SK-N-SH (cell line): ENCODE data around the gene SARS2.

Experiments
- EZH2phosphoT487 ChIP-seq: fragments of 200-600 bp; sonication (generic); IDR thresholded peaks from 2 replicates; pipeline ENCODE4 v1.6.1; 2017; ENCODE audit warnings: low read depth, mixed run types, mild to moderate bottlenecking, antibody characterized with exemption, moderate library complexity, borderline replicate concordance
- JUND ChIP-seq: IDR thresholded peaks from 2 replicates; pipeline ENCODE4 v1.4.0; 2012
- NFIC ChIP-seq: IDR thresholded peaks from 2 replicates; pipeline ENCODE4 v1.4.0; 2012; ENCODE audit warnings: borderline replicate concordance
- POLR2AphosphoS5 ChIP-seq: IDR thresholded peaks from 2 replicates; pipeline ENCODE4 v1.6.1; 2012; ENCODE audit warnings: low read depth, low read length
- RAD21 ChIP-seq: IDR thresholded peaks from 2 replicates; pipeline ENCODE4 v1.6.1; 2012; ENCODE audit warnings: mild to moderate bottlenecking, low read length
- SIN3A ChIP-seq: IDR thresholded peaks from 2 replicates; pipeline ENCODE4 v1.6.1; 2012; ENCODE audit warnings: low read depth, mild to moderate bottlenecking, low read length, moderate library complexity, borderline replicate concordance
- TF ChIP-seq, protein P1 (sequence below): fragments of 200-600 bp; sonication (generic); IDR thresholded peaks from 2 replicates; pipeline ENCODE4 v1.6.1; 2017; ENCODE audit warnings: antibody characterized with exemption, mild to moderate bottlenecking, moderate library complexity
- TF ChIP-seq, protein P2 (sequence below): IDR thresholded peaks from 2 replicates; pipeline ENCODE4 v1.4.0; 2012; ENCODE audit warnings: low read depth, borderline replicate concordance

DNA sequence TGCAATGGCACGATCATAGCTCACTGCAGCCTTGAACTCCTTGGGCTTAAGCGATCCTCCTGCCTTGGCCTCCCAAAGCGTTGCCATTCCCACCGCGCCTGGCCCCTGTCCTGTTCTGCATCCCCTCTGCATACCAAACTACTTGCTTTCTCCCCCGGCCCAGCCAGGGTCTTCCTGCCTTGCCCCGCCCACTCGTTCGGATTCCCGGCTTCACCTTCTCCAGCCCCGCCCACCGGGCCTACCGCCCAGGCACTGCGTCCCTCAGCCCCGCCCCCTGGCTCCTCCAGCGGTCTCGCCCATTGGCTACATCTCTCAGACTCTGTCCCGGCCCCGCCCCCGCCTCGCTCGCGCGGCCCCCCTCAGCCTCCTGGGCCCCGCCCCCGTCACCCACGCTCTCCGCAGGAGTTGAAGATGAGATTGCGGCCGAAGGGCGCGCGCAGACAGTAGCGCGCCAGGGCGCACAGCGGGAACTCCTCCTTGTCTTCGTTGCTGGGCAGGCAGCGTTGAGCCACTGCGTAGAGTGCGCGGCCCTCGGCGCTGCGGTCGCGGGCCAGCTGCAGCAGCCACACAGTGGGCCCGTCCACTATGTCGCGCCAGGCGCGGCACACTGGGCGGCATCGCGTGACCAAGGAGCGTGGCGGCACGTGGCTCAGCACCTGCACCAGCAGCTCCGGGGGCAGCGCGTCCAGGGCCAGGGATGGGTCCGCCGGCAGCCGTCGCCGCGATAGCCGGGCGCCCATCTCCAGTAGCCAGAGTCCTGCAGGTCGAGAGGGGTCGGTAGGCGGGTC lies 19.2 kb upstream of the SARS2 start:
- TF ChIP-seq RAD21 (no peak), POLR2AphosphoS5 (no peak), EZH2phosphoT487 (no peak), SIN3A (no peak), NFIC (no peak), JUND (no peak)
- TF ChIP-seq, protein P1, sequence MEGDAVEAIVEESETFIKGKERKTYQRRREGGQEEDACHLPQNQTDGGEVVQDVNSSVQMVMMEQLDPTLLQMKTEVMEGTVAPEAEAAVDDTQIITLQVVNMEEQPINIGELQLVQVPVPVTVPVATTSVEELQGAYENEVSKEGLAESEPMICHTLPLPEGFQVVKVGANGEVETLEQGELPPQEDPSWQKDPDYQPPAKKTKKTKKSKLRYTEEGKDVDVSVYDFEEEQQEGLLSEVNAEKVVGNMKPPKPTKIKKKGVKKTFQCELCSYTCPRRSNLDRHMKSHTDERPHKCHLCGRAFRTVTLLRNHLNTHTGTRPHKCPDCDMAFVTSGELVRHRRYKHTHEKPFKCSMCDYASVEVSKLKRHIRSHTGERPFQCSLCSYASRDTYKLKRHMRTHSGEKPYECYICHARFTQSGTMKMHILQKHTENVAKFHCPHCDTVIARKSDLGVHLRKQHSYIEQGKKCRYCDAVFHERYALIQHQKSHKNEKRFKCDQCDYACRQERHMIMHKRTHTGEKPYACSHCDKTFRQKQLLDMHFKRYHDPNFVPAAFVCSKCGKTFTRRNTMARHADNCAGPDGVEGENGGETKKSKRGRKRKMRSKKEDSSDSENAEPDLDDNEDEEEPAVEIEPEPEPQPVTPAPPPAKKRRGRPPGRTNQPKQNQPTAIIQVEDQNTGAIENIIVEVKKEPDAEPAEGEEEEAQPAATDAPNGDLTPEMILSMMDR = no peak
- TF ChIP-seq, protein P2, sequence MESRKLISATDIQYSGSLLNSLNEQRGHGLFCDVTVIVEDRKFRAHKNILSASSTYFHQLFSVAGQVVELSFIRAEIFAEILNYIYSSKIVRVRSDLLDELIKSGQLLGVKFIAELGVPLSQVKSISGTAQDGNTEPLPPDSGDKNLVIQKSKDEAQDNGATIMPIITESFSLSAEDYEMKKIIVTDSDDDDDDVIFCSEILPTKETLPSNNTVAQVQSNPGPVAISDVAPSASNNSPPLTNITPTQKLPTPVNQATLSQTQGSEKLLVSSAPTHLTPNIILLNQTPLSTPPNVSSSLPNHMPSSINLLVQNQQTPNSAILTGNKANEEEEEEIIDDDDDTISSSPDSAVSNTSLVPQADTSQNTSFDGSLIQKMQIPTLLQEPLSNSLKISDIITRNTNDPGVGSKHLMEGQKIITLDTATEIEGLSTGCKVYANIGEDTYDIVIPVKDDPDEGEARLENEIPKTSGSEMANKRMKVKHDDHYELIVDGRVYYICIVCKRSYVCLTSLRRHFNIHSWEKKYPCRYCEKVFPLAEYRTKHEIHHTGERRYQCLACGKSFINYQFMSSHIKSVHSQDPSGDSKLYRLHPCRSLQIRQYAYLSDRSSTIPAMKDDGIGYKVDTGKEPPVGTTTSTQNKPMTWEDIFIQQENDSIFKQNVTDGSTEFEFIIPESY = no peak
